SK-N-SH (cell line): ENCODE measurements around the gene TRAF2.

Experiments
- EP300 ChIP-seq, 2 experiments: IDR thresholded peaks; 2 replicates each; pipeline versions ENCODE4 v1.4.0 to v1.6.1; 2012; ENCODE audit warnings: borderline replicate concordance in 1 of 2, low read depth in 1 of 2, low read length in 1 of 2
- GABPA ChIP-seq: IDR thresholded peaks from 2 replicates; pipeline ENCODE4 v1.4.0; 2012; ENCODE audit warnings: low read depth, mild to moderate bottlenecking
- POLR2AphosphoS5 ChIP-seq: IDR thresholded peaks from 2 replicates; pipeline ENCODE4 v1.6.1; 2012; ENCODE audit warnings: low read depth, low read length
- RAD21 ChIP-seq: IDR thresholded peaks from 2 replicates; pipeline ENCODE4 v1.6.1; 2012; ENCODE audit warnings: mild to moderate bottlenecking, low read length
- RCOR1 ChIP-seq: fragments of 150-350 bp; IDR thresholded peaks from 2 replicates; pipeline ENCODE4 v1.6.1; 2017; ENCODE audit warnings: antibody characterized with exemption, low read length
- RFX5 ChIP-seq: IDR thresholded peaks from 2 replicates; pipeline ENCODE4 v1.6.1; 2012; ENCODE audit warnings: mild to moderate bottlenecking, improper control_type of control experiment, low read length
- SIN3A ChIP-seq: IDR thresholded peaks from 2 replicates; pipeline ENCODE4 v1.6.1; 2012; ENCODE audit warnings: low read depth, mild to moderate bottlenecking, low read length, moderate library complexity, borderline replicate concordance
- SMC3 ChIP-seq: IDR thresholded peaks from 2 replicates; pipeline ENCODE4 v1.6.1; 2012; ENCODE audit warnings: low read depth, low read length, improper control_type of control experiment
- YY1 ChIP-seq: IDR thresholded peaks from 2 replicates; pipeline ENCODE4 v1.4.0; 2012; ENCODE audit warnings: low read depth, mild to moderate bottlenecking
- TF ChIP-seq, protein P1 (sequence below): IDR thresholded peaks from 2 replicates; pipeline ENCODE4 v1.6.1; 2012; ENCODE audit warnings: mild to moderate bottlenecking, low read depth, low read length, moderate library complexity
- TF ChIP-seq, protein P2 (sequence below): fragments of 200-600 bp; sonication (generic); IDR thresholded peaks from 2 replicates; pipeline ENCODE4 v1.6.1; 2017; ENCODE audit warnings: antibody characterized with exemption, mild to moderate bottlenecking, moderate library complexity
- TF ChIP-seq, protein P3 (sequence below): IDR thresholded peaks from 2 replicates; pipeline ENCODE4 v1.4.0; 2012; ENCODE audit warnings: low read depth, borderline replicate concordance
- TF ChIP-seq, protein P4 (sequence below): IDR thresholded peaks from 2 replicates; pipeline ENCODE4 v1.4.0; 2012; ENCODE audit warnings: low read depth, borderline replicate concordance
- TF ChIP-seq, protein P5 (sequence below): IDR thresholded peaks from 2 replicates; pipeline ENCODE4 v1.4.0; 2012; ENCODE audit warnings: low read depth

DNA sequence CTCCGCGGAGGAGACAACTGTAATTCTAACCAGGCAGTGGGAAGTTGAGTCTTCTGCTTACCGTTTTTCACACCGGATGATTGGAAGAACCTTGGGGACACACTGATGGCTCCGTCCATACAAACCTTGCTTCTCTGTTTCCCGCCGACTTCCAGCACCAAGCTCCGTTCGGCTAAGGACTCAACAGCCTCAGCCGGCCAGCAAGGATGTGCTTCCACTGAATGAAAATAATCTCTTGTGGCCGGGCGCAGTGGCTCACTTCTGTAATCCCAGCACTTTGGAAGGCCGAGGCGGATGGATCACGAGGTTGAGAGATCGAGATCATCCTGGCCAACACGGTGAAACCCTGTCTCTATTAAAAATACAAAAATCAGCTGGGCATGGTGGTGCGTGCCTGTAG, 18.4 kb upstream of the TRAF2 start:
- no peak for TF ChIP-seq YY1
- TF ChIP-seq RFX5: no peak
- no peak for TF ChIP-seq GABPA
- TF ChIP-seq, protein P1, sequence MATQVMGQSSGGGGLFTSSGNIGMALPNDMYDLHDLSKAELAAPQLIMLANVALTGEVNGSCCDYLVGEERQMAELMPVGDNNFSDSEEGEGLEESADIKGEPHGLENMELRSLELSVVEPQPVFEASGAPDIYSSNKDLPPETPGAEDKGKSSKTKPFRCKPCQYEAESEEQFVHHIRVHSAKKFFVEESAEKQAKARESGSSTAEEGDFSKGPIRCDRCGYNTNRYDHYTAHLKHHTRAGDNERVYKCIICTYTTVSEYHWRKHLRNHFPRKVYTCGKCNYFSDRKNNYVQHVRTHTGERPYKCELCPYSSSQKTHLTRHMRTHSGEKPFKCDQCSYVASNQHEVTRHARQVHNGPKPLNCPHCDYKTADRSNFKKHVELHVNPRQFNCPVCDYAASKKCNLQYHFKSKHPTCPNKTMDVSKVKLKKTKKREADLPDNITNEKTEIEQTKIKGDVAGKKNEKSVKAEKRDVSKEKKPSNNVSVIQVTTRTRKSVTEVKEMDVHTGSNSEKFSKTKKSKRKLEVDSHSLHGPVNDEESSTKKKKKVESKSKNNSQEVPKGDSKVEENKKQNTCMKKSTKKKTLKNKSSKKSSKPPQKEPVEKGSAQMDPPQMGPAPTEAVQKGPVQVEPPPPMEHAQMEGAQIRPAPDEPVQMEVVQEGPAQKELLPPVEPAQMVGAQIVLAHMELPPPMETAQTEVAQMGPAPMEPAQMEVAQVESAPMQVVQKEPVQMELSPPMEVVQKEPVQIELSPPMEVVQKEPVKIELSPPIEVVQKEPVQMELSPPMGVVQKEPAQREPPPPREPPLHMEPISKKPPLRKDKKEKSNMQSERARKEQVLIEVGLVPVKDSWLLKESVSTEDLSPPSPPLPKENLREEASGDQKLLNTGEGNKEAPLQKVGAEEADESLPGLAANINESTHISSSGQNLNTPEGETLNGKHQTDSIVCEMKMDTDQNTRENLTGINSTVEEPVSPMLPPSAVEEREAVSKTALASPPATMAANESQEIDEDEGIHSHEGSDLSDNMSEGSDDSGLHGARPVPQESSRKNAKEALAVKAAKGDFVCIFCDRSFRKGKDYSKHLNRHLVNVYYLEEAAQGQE: no peak
- TF ChIP-seq, protein P2, sequence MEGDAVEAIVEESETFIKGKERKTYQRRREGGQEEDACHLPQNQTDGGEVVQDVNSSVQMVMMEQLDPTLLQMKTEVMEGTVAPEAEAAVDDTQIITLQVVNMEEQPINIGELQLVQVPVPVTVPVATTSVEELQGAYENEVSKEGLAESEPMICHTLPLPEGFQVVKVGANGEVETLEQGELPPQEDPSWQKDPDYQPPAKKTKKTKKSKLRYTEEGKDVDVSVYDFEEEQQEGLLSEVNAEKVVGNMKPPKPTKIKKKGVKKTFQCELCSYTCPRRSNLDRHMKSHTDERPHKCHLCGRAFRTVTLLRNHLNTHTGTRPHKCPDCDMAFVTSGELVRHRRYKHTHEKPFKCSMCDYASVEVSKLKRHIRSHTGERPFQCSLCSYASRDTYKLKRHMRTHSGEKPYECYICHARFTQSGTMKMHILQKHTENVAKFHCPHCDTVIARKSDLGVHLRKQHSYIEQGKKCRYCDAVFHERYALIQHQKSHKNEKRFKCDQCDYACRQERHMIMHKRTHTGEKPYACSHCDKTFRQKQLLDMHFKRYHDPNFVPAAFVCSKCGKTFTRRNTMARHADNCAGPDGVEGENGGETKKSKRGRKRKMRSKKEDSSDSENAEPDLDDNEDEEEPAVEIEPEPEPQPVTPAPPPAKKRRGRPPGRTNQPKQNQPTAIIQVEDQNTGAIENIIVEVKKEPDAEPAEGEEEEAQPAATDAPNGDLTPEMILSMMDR: no peak
- TF ChIP-seq SMC3: no peak
- no peak for TF ChIP-seq EP300 (IDR thresholded peaks at IDR 0.05; ENCODE audit: borderline replicate concordance in 1 of 2, low read depth in 1 of 2, low read length in 1 of 2)
- TF ChIP-seq, protein P3, sequence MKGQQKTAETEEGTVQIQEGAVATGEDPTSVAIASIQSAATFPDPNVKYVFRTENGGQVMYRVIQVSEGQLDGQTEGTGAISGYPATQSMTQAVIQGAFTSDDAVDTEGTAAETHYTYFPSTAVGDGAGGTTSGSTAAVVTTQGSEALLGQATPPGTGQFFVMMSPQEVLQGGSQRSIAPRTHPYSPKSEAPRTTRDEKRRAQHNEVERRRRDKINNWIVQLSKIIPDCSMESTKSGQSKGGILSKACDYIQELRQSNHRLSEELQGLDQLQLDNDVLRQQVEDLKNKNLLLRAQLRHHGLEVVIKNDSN: no peak
- TF ChIP-seq RCOR1: no peak
- TF ChIP-seq, protein P4, sequence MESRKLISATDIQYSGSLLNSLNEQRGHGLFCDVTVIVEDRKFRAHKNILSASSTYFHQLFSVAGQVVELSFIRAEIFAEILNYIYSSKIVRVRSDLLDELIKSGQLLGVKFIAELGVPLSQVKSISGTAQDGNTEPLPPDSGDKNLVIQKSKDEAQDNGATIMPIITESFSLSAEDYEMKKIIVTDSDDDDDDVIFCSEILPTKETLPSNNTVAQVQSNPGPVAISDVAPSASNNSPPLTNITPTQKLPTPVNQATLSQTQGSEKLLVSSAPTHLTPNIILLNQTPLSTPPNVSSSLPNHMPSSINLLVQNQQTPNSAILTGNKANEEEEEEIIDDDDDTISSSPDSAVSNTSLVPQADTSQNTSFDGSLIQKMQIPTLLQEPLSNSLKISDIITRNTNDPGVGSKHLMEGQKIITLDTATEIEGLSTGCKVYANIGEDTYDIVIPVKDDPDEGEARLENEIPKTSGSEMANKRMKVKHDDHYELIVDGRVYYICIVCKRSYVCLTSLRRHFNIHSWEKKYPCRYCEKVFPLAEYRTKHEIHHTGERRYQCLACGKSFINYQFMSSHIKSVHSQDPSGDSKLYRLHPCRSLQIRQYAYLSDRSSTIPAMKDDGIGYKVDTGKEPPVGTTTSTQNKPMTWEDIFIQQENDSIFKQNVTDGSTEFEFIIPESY: no peak
- TF ChIP-seq POLR2AphosphoS5: no peak
- TF ChIP-seq, protein P5, sequence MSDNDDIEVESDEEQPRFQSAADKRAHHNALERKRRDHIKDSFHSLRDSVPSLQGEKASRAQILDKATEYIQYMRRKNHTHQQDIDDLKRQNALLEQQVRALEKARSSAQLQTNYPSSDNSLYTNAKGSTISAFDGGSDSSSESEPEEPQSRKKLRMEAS: no peak
- no peak for TF ChIP-seq RAD21
- no peak for TF ChIP-seq SIN3A
